H1 (cell line): ENCODE results near the gene MLYCD. TPM values are rescaled to one million over a fixed set of nuclear protein-coding genes. Genes with fewer than 3 reads are reported as not detected.

ENCODE experiments used
- CTCF ChIA-PET: fragments of 300-600 bp; sonication (Branson Sonifier 250); formaldehyde crosslinking; loops from one replicate; lab custom pipeline; 2021; ENCODE audit not compliant: partially characterized antibody; lab: Charles Lee
- POLR2A ChIA-PET: fragments of 300-600 bp; sonication (Branson Sonifier 250); formaldehyde crosslinking; loops from one replicate; lab custom pipeline; 2021; ENCODE audit warnings: inconsistent platforms; ENCODE audit not compliant: partially characterized antibody; lab: Charles Lee
- DNase-seq, 2 experiments: peaks; one replicate each; pipeline versions ENCODE4 v3.0.0 to v3.0.0-alpha.2; 2010 to 2022; ENCODE audit warnings: low spot score in 2 of 2, low read depth in 1 of 2, mixed read lengths in 1 of 2
- FAIRE-seq: peaks from 2 replicates; lab custom pipeline; 2011; peaks lifted over from hg19 to GRCh38; lab: Jason Lieb, UNC
- H2AFZ ChIP-seq: 2 replicates; pipeline ENCODE4 v1.8.1; 2012; ENCODE audit warnings: low read length, inconsistent platforms
- H2AK5ac ChIP-seq: 2 replicates; pipeline ENCODE4 v1.6.1; 2013; ENCODE audit warnings: low read depth, low read length
- H2BK120ac ChIP-seq: replicated peaks from 2 replicates; pipeline ENCODE3; 2013; ENCODE audit warnings: low read depth, low read length, inconsistent platforms
- H2BK12ac ChIP-seq: 2 replicates; pipeline ENCODE4 v1.6.1; 2013; ENCODE audit warnings: low read depth, low read length
- H2BK15ac ChIP-seq: 2 replicates; pipeline ENCODE4 v1.6.1; 2013; ENCODE audit warnings: low read length
- H2BK20ac ChIP-seq: 2 replicates; pipeline ENCODE4 v1.6.1; 2013; ENCODE audit warnings: low read length
- H2BK5ac ChIP-seq: 2 replicates; pipeline ENCODE4 v1.6.1; 2013; ENCODE audit warnings: low read depth, low read length
- H3K14ac ChIP-seq: 2 replicates; pipeline ENCODE4 v1.6.1; 2013; ENCODE audit warnings: inconsistent platforms; ENCODE audit not compliant: insufficient read length
- H3K18ac ChIP-seq: 2 replicates; pipeline ENCODE4 v1.6.1; 2013; ENCODE audit warnings: low read length; ENCODE audit errors: extremely low read depth
- H3K23ac ChIP-seq: 2 replicates; pipeline ENCODE4 v1.6.1; 2013; ENCODE audit warnings: inconsistent platforms; ENCODE audit not compliant: insufficient read length
- H3K23me2 ChIP-seq: 2 replicates; pipeline ENCODE4 v1.6.1; 2013; ENCODE audit warnings: low read depth, low read length
- H3K27ac ChIP-seq: 2 replicates; pipeline ENCODE4 v1.6.1; 2011; ENCODE audit warnings: low read depth, low read length, inconsistent platforms
- H3K27me3 ChIP-seq, 4 experiments: replicated peaks in 1 of 4; 1 replicate in 1 of 4; 2 replicates in 3 of 4; pipeline versions ENCODE4 v1.6.1 to v1.8.1; 2011 to 2013; ENCODE audit warnings: low read length in 3 of 4, mild to moderate bottlenecking in 3 of 4, inconsistent platforms in 2 of 4, mixed read lengths in 2 of 4, moderate library complexity in 1 of 4; ENCODE audit not compliant: control insufficient read depth in 3 of 4, insufficient read depth in 3 of 4; ENCODE audit errors: extremely low read depth in 1 of 4
- H3K36me3 ChIP-seq, 4 experiments: 2 replicates each; pipeline versions ENCODE4 v1.6.1 to v1.8.1; 2011 to 2013; ENCODE audit warnings: mild to moderate bottlenecking in 4 of 4, low read length in 3 of 4, moderate library complexity in 2 of 4, control low read depth in 1 of 4, inconsistent platforms in 1 of 4; ENCODE audit not compliant: insufficient read depth in 4 of 4, control insufficient read depth in 2 of 4
- H3K4ac ChIP-seq: replicated peaks from 2 replicates; pipeline ENCODE3; 2013; ENCODE audit warnings: low read length, low read depth, mixed read lengths, inconsistent platforms; ENCODE audit not compliant: insufficient read length
- H3K4me1 ChIP-seq, 4 experiments: replicated peaks in 1 of 4; 1 replicate in 1 of 4; 2 replicates in 3 of 4; pipeline versions ENCODE4 v1.6.1 to v1.8.1; 2011 to 2013; ENCODE audit warnings: low read length in 3 of 4, inconsistent platforms in 2 of 4, mixed read lengths in 1 of 4; ENCODE audit not compliant: insufficient read depth in 4 of 4, control insufficient read depth in 3 of 4
- H3K4me2 ChIP-seq, 2 experiments: 2 replicates each; pipeline versions ENCODE4 v1.6.1 to v1.8.1; 2011 to 2013; ENCODE audit warnings: low read depth in 2 of 2, low read length in 2 of 2, control low read depth in 1 of 2, inconsistent platforms in 1 of 2, mild to moderate bottlenecking in 1 of 2; ENCODE audit not compliant: insufficient read depth in 1 of 2
- H3K4me3 ChIP-seq, 4 experiments: fragments of 200-600, 300-600 bp in 1 of 4; sonication (generic), shearing (Covaris generic), sonication (Bioruptor Twin) in 1 of 4; 2 replicates each; pipeline versions ENCODE4 v1.5.1 to v1.8.1; 2011 to 2016; ENCODE audit warnings: low read length in 4 of 4, low read depth in 3 of 4, control low read depth in 2 of 4, inconsistent platforms in 2 of 4, mild to moderate bottlenecking in 2 of 4, mixed read lengths in 1 of 4, moderate library complexity in 1 of 4; ENCODE audit not compliant: insufficient read depth in 2 of 4; ENCODE audit errors: extremely low read depth in 1 of 4
- H3K56ac ChIP-seq: replicated peaks from 2 replicates; pipeline ENCODE3; 2013; ENCODE audit warnings: low read depth, mild to moderate bottlenecking, mixed read lengths, low read length, inconsistent platforms; ENCODE audit not compliant: insufficient read length
- H3K79me1 ChIP-seq: 2 replicates; pipeline ENCODE4 v1.6.1; 2013; ENCODE audit warnings: low read depth, low read length, control low read depth
- H3K79me2 ChIP-seq, 2 experiments: 2 replicates each; pipeline versions ENCODE4 v1.6.1 to v1.8.1; 2012 to 2013; ENCODE audit warnings: low read length in 2 of 2, mild to moderate bottlenecking in 2 of 2, inconsistent platforms in 1 of 2; ENCODE audit not compliant: insufficient read depth in 2 of 2, control insufficient read depth in 1 of 2
- H3K9ac ChIP-seq, 4 experiments: replicated peaks in 1 of 4; 1 replicate in 1 of 4; 2 replicates in 3 of 4; pipeline versions ENCODE4 v1.6.1 to v1.8.1; 2011 to 2013; ENCODE audit warnings: low read depth in 3 of 4, low read length in 3 of 4, control low read depth in 2 of 4, mild to moderate bottlenecking in 2 of 4, moderate library complexity in 2 of 4, inconsistent platforms in 1 of 4; ENCODE audit errors: extremely low read depth in 1 of 4
- H3K9me3 ChIP-seq, 2 experiments: 2 replicates each; pipeline versions ENCODE4 v1.6.1 to v1.8.1; 2012 to 2013; ENCODE audit warnings: mild to moderate bottlenecking in 2 of 2, moderate library complexity in 2 of 2, control low read depth in 1 of 2, inconsistent platforms in 1 of 2, low read depth in 1 of 2, low read length in 1 of 2, mixed read lengths in 1 of 2; ENCODE audit not compliant: insufficient read depth in 2 of 2
- H4K20me1 ChIP-seq, 2 experiments: replicated peaks in 1 of 2; 2 replicates each; pipeline versions ENCODE3 to v1.8.1; 2011 to 2013; ENCODE audit warnings: inconsistent platforms in 2 of 2, low read length in 2 of 2, mild to moderate bottlenecking in 1 of 2; ENCODE audit not compliant: insufficient read depth in 2 of 2, control insufficient read depth in 1 of 2
- H4K5ac ChIP-seq: 2 replicates; pipeline ENCODE4 v1.6.1; 2013; ENCODE audit warnings: low read length, low read depth, mixed read lengths, inconsistent platforms; ENCODE audit not compliant: insufficient read length
- H4K8ac ChIP-seq: 2 replicates; pipeline ENCODE4 v1.8.0; 2013; ENCODE audit warnings: mild to moderate bottlenecking, moderate library complexity, low read length, inconsistent platforms; ENCODE audit not compliant: insufficient read depth; ENCODE audit errors: extremely low read depth
- H4K91ac ChIP-seq: replicated peaks from 2 replicates; pipeline ENCODE3; 2013; ENCODE audit warnings: low read length, mixed read lengths, inconsistent platforms; ENCODE audit not compliant: insufficient read length
- ATF3 ChIP-seq: IDR thresholded peaks from 2 replicates; pipeline ENCODE4 v1.6.1; 2011; ENCODE audit warnings: low read depth, mild to moderate bottlenecking, low read length; ENCODE audit not compliant: insufficient read depth
- CHD1 ChIP-seq: IDR thresholded peaks from 2 replicates; pipeline ENCODE4 v1.6.1; 2012; ENCODE audit warnings: low read depth, low read length, improper control_type of control experiment
- CREB1 ChIP-seq: IDR thresholded peaks from 2 replicates; pipeline ENCODE4 v1.6.1; 2012; ENCODE audit warnings: inconsistent platforms
- EZH2 ChIP-seq: fragments of 200-600 bp; sonication (generic); IDR thresholded peaks from 2 replicates; pipeline ENCODE4 v1.7.1; 2012; ENCODE audit warnings: low read depth, mild to moderate bottlenecking, moderate library complexity, low read length, inconsistent platforms; ENCODE audit not compliant: severe bottlenecking
- TAF7 ChIP-seq: optimal IDR thresholded peaks from 2 replicates; pipeline ENCODE3; 2011; ENCODE audit warnings: low read depth, mild to moderate bottlenecking, inconsistent platforms, low read length, moderate library complexity, borderline replicate concordance
- TBP ChIP-seq: IDR thresholded peaks from 2 replicates; pipeline ENCODE4 v1.6.1; 2011; ENCODE audit warnings: low read depth, low read length, improper control_type of control experiment
- WGBS, 2 experiments: shearing (Covaris generic) in 1 of 2; methylation state at CpG; one replicate each; pipeline versions ENCODE4 v1.1.6 to v1.1.7; 2013 to 2015; ENCODE audit warnings: low lambda C conversion rate in 2 of 2, mixed read lengths in 2 of 2, inconsistent platforms in 1 of 2, low coverage in 1 of 2, missing lambda C conversion rate in 1 of 2; ENCODE audit not compliant: insufficient replicate concordance in 2 of 2, insufficient coverage in 1 of 2, insufficient read length in 1 of 2; ENCODE audit errors: extremely low coverage in 1 of 2, missing lambda C conversion rate in 1 of 2; 5-methylcytosine and 5-hydroxymethylcytosine counted together
- polyA plus RNA-seq, 7 experiments: library from polyadenylated mRNA; depleted of rRNA in 3 of 7; stranded (reverse) in 5 of 7; unstranded in 2 of 7; fragments of >200 nt in 5 of 7; fragments of 200-250 nt in 2 of 7; gene quantifications; 1 replicate in 5 of 7; 2 replicates in 1 of 7; 4 replicates in 1 of 7; pipeline versions ENCODE4 v1.2.1 to v1.2.3, GENCODE V29; 2011 to 2013; ENCODE audit warnings: missing spikeins in 2 of 7, mixed read lengths in 2 of 7
- total RNA-seq: library from RNA; stranded (reverse); fragmentation: NEBNext Ultra II Directional; extraction: Animal tissue kit (Norgen Biotek cat#: 25700); gene quantifications from 2 replicates; pipeline ENCODE4 v1.2.1, GENCODE V29; 2021

MLYCD gene
- total and polyA plus RNA-seq, 2 of the 8 experiments (the other 6 are each of a cell fraction or from before 2014, with no cell fraction given), result 3.7 to 7.0 TPM

GRCh38 chr16:83970430-83970815, 71.5 kb downstream of the MLYCD start:
- no peak overlapping the region for H4K5ac ChIP-seq
- peaks cover 0 to 3% of the 10 kb centered on the region in 2 experiments for H4K20me1 ChIP-seq
- no peak overlapping the region for H3K4me3 ChIP-seq
- H3K4ac ChIP-seq, result no peak overlapping the region
- no peak overlapping the region; the same call in 1 of the 2 replicates for H2BK12ac ChIP-seq
- no peak overlapping the region for H2AFZ ChIP-seq
- no peak overlapping the region for H2AK5ac ChIP-seq
- DNase-seq, result no peak
- POLR2A ChIA-PET, result interaction anchor here (1.0 to 1.9 kb wide), 5 partner anchors 24 to 147 kb away, joined by 3 to 10 read pairs (median 3); partner anchors contain the start of gene MBTPS1
- WGBS, 2 experiments, result 95% methylated on average over 6 of the region's 6 CpGs; no CpG with 5 or more reads in 1 of the 2 experiments
- CTCF ChIA-PET, result interaction anchor here (0.8 to 4.6 kb wide), 19 partner anchors 10 to 116 kb away, joined by 3 to 70 read pairs (median 4); partner anchors contain the start of genes OSGIN1 and SLC38A8
- TF ChIP-seq TBP (no peak), EZH2 (no peak), CREB1 (no peak), CHD1 (no peak), TAF7 (no peak), ATF3 (no peak)
- H3K4me2 ChIP-seq, result no peak overlapping the region
- H3K23me2 ChIP-seq, result peaks cover 11% of the 10 kb centered on the region; the same call in 1 of the 2 replicates
- peaks cover 0 to 11% (median 8%) of the 10 kb centered on the region in 4 experiments; a peak in 6 of 7 replicates for H3K4me1 ChIP-seq
- H3K56ac ChIP-seq, result no peak overlapping the region
- H3K14ac ChIP-seq, result no peak overlapping the region
- H3K9ac ChIP-seq, result no peak overlapping the region
- no peak overlapping the region for H3K27ac ChIP-seq
- H2BK5ac ChIP-seq, result no peak overlapping the region
- no peak overlapping the region for H3K23ac ChIP-seq
- H2BK120ac ChIP-seq, result no peak overlapping the region
- H3K79me1 ChIP-seq, result no peaks in the 10 kb centered on the region
- H2BK15ac ChIP-seq, result no peak overlapping the region
- H3K36me3 ChIP-seq, result no peaks in the 10 kb centered on the region
- H3K27me3 ChIP-seq, result peaks cover 0 to 13% (median 9%) of the 10 kb centered on the region in 4 experiments; a peak in 6 of 7 replicates
- no peaks in the 10 kb centered on the region for H3K9me3 ChIP-seq
- no peak overlapping the region for H2BK20ac ChIP-seq
- no peak overlapping the region for H4K91ac ChIP-seq
- no peaks in the 10 kb centered on the region for H3K79me2 ChIP-seq
- FAIRE-seq, result no peak
- no peak overlapping the region for H4K8ac ChIP-seq
- no peak overlapping the region for H3K18ac ChIP-seq
